Thyroid gland (tissue), 4 donors: ENCODE measurements around the gene SKOR2. TPM values are rescaled to one million over a fixed set of nuclear protein-coding genes. Genes with fewer than 3 reads are reported as not detected.

Experiments used
- DNase-seq, 2 donors: peaks; one replicate each; pipeline ENCODE4 v3.0.0-alpha.2; 2019
- H3K27ac ChIP-seq, 3 donors: fragments of 200-600 bp; sonication (generic); 1 replicate in 2 of 3; 2 replicates in 1 of 3; pipeline ENCODE4 v1.5.1; 2016 to 2019; ENCODE audit warnings: mild to moderate bottlenecking in 1 of 3, moderate library complexity in 1 of 3
- H3K27me3 ChIP-seq: fragments of 200-600 bp; sonication (generic); one replicate; pipeline ENCODE4 v1.5.1; 2019
- H3K36me3 ChIP-seq, 2 donors: fragments of 200-600 bp; sonication (generic); one replicate each; pipeline ENCODE4 v1.5.1; 2016 to 2019
- H3K4me1 ChIP-seq, 2 donors: fragments of 200-600 bp; sonication (generic); one replicate each; pipeline ENCODE4 v1.5.1; 2017 to 2019
- H3K4me3 ChIP-seq, 3 donors: fragments of 200-600 bp; sonication (generic); replicated peaks in 1 of 3; 1 replicate in 2 of 3; 2 replicates in 1 of 3; pipeline ENCODE4 v1.5.1; 2016; ENCODE audit warnings: mild to moderate bottlenecking in 1 of 3
- H3K9me3 ChIP-seq: fragments of 200-600 bp; sonication (generic); one replicate; pipeline ENCODE4 v1.5.1; 2017
- CTCF ChIP-seq, 6 experiments: fragments of 200-600 bp in 3 of 6; fragments of 450-650 bp in 3 of 6; sonication (generic) in 3 of 6; IDR thresholded peaks; one replicate each; pipeline ENCODE4 v1.5.1; 2016 to 2019; ENCODE audit warnings: antibody characterized with exemption in 6 of 6, mild to moderate bottlenecking in 2 of 6, inconsistent platforms in 1 of 6, moderate library complexity in 1 of 6
- POLR2A ChIP-seq, 2 donors: fragments of 450-650 bp; IDR thresholded peaks; one replicate each; pipeline ENCODE4 v1.6.1; 2017; ENCODE audit warnings: antibody characterized with exemption in 2 of 2, mild to moderate bottlenecking in 2 of 2, moderate library complexity in 1 of 2
- WGBS, 2 donors: methylation state at CpG; one replicate each; pipeline ENCODE4 v1.1.5; 2017; 5-methylcytosine and 5-hydroxymethylcytosine counted together
- intact Hi-C: fragments of 100-400 bp; cut with DNase I; formaldehyde crosslinking; loops from one replicate; pipeline ENCODE4 v1.15.1; 2023
- total RNA-seq, 4 donors: library from RNA; depleted of rRNA; stranded (reverse); fragments of >200 nt; gene quantifications; one replicate each; pipeline ENCODE4 v1.2.3, GENCODE V29; 2016

SKOR2 gene
- total RNA-seq = not detected

GRCh38 chr18:47251289-47252120 is at the start of gene SKOR2:
Gene SKOR2 (minus strand): TSS chr18:47251660. CDS start chr18:47249183, 2,477 bp downstream.
- H3K4me1 ChIP-seq = peaks cover 0 to 18% of the 10 kb centered on the region in 2 donors
- intact Hi-C loops = no loop called here
- H3K27ac ChIP-seq = no peak within 1 kb of the TSS
- H3K27me3 ChIP-seq = peaks cover 33% of the 10 kb centered on the region
- WGBS, 2 donors = 2 to 6% methylated on average over 14 to 34 of the region's 55 CpGs
- no peak for DNase-seq
- H3K9me3 ChIP-seq = no peaks in the 10 kb centered on the region
- no peak within 1 kb of the TSS for H3K4me3 ChIP-seq
- no peaks in the 10 kb centered on the region for H3K36me3 ChIP-seq
- TF ChIP-seq CTCF (IDR thresholded peaks at IDR 0.05) (no peak), POLR2A (IDR thresholded peaks at IDR 0.05) (no peak)

- H3K9me3 ChIP-seq = no peaks in the 10 kb centered on the region
- no peak for TF ChIP-seq CTCF (IDR thresholded peaks at IDR 0.05)
- no peak for TF ChIP-seq POLR2A (IDR thresholded peaks at IDR 0.05)
- H3K27me3 ChIP-seq = no peaks in the 10 kb centered on the region
- no peaks in the 10 kb centered on the region for H3K4me1 ChIP-seq
- intact Hi-C loops = no loop called here
- no peaks in the 10 kb centered on the region for H3K36me3 ChIP-seq
- no peak overlapping the region for H3K27ac ChIP-seq
- 70 to 71% methylated on average over 1 of the region's 1 CpG for WGBS, 2 donors
- H3K4me3 ChIP-seq = no peak overlapping the region
- no peak for DNase-seq
Observed at GRCh38 chr18:47296462-47296861, 45.0 kb upstream of the SKOR2 start.

- Histone ChIP-seq H3K4me3 (no peak overlapping the region), H3K27me3 (no peaks in the 10 kb centered on the region), H3K4me1 (no peaks in the 10 kb centered on the region), H3K9me3 (no peaks in the 10 kb centered on the region), H3K27ac (no peak overlapping the region), H3K36me3 (no peaks in the 10 kb centered on the region)
- WGBS, 2 donors = 89 to 92% methylated on average over 3 of the region's 3 CpGs
- intact Hi-C loops = no loop called here
- no peak for DNase-seq
- TF ChIP-seq CTCF (IDR thresholded peaks at IDR 0.05) (no peak), POLR2A (IDR thresholded peaks at IDR 0.05) (no peak)
Observed at GRCh38 chr18:47294801-47295200, 43.3 kb upstream of the SKOR2 start.

- intact Hi-C loops = no loop called here
- Histone ChIP-seq H3K27me3 (no peaks in the 10 kb centered on the region), H3K36me3 (no peaks in the 10 kb centered on the region), H3K4me1 (no peaks in the 10 kb centered on the region), H3K4me3 (no peak overlapping the region), H3K27ac (no peak overlapping the region), H3K9me3 (no peaks in the 10 kb centered on the region)
- TF ChIP-seq POLR2A (IDR thresholded peaks at IDR 0.05) (no peak), CTCF (IDR thresholded peaks at IDR 0.05) (no peak)
- no peak for DNase-seq
Observed at GRCh38 chr18:47288741-47289140, 37.3 kb upstream of the SKOR2 start.

GRCh38 chr18:47287911-47288585 is 36.6 kb upstream of the SKOR2 start:
- WGBS, 2 donors = 37 to 40% methylated on average over 4 to 7 of the region's 7 CpGs

More at GRCh38 chr18:47287911-47288585, 36.6 kb upstream of the SKOR2 start:
- Histone ChIP-seq H3K4me3 (no peak overlapping the region), H3K9me3 (no peaks in the 10 kb centered on the region), H3K36me3 (no peaks in the 10 kb centered on the region), H3K27me3 (no peaks in the 10 kb centered on the region), H3K4me1 (no peaks in the 10 kb centered on the region), H3K27ac (no peak overlapping the region)
- TF ChIP-seq POLR2A (IDR thresholded peaks at IDR 0.05) = no peak
- no peak for TF ChIP-seq CTCF (IDR thresholded peaks at IDR 0.05)
- intact Hi-C loops = no loop called here
- DNase-seq = no peak
